Glutamatergic neuron (in vitro differentiated cells): ENCODE results near the gene ZNF540. TPM values are rescaled to one million over a fixed set of nuclear protein-coding genes. Genes with fewer than 3 reads are reported as not detected.

Experiments
- DNase-seq: peaks from one replicate; pipeline ENCODE4 v3.0.0; 2022
- H3K27ac Mint-ChIP-seq: one replicate; pipeline ENCODE4 v1.8.0; 2020; ENCODE audit warnings: mild to moderate bottlenecking, mixed read lengths, inconsistent platforms; ENCODE audit not compliant: unreplicated experiment
- H3K27me3 Mint-ChIP-seq: one replicate; pipeline ENCODE4 v1.8.0; 2020; ENCODE audit warnings: mild to moderate bottlenecking, moderate library complexity, mixed read lengths, inconsistent platforms; ENCODE audit not compliant: unreplicated experiment
- H3K36me3 Mint-ChIP-seq: one replicate; pipeline ENCODE4 v1.8.0; 2020; ENCODE audit warnings: mild to moderate bottlenecking, mixed read lengths, inconsistent platforms; ENCODE audit not compliant: unreplicated experiment
- H3K4me1 Mint-ChIP-seq: one replicate; pipeline ENCODE4 v1.8.0; 2020; ENCODE audit warnings: mild to moderate bottlenecking, low read depth, mixed read lengths, inconsistent platforms; ENCODE audit not compliant: unreplicated experiment
- H3K4me3 Mint-ChIP-seq: one replicate; pipeline ENCODE4 v1.8.0; 2020; ENCODE audit warnings: mild to moderate bottlenecking, mixed read lengths, inconsistent platforms; ENCODE audit not compliant: unreplicated experiment
- H3K9me3 Mint-ChIP-seq: one replicate; pipeline ENCODE4 v1.8.0; 2020; ENCODE audit warnings: mild to moderate bottlenecking, moderate library complexity, mixed read lengths, inconsistent platforms; ENCODE audit not compliant: unreplicated experiment
- CTCF ChIP-seq: fragments of 200-600 bp; sonication (generic); IDR thresholded peaks from one replicate; pipeline ENCODE4 v1.5.0; 2021; ENCODE audit not compliant: partially characterized antibody, unreplicated experiment
- long read RNA-seq: library from polyadenylated mRNA; unstranded; transcript quantifications from one replicate; pipeline ENCODE4 v2.0.0, GENCODE V29; 2020; ENCODE audit not compliant: unreplicated experiment
- total RNA-seq: library from RNA; stranded (reverse); fragmentation: NEBNext Ultra II Directional; extraction: Animal tissue kit (Norgen Biotek cat#: 25700); gene quantifications from one replicate; pipeline ENCODE4 v1.2.1, GENCODE V29; 2021; ENCODE audit not compliant: unreplicated experiment

ZNF540 gene
- 2.7 TPM for total RNA-seq
- long read RNA-seq, partial matches to known transcripts: 0 of 2 reads
- long read RNA-seq, other reads (novel, unspliced or antisense): 1 of 2 reads

DNA sequence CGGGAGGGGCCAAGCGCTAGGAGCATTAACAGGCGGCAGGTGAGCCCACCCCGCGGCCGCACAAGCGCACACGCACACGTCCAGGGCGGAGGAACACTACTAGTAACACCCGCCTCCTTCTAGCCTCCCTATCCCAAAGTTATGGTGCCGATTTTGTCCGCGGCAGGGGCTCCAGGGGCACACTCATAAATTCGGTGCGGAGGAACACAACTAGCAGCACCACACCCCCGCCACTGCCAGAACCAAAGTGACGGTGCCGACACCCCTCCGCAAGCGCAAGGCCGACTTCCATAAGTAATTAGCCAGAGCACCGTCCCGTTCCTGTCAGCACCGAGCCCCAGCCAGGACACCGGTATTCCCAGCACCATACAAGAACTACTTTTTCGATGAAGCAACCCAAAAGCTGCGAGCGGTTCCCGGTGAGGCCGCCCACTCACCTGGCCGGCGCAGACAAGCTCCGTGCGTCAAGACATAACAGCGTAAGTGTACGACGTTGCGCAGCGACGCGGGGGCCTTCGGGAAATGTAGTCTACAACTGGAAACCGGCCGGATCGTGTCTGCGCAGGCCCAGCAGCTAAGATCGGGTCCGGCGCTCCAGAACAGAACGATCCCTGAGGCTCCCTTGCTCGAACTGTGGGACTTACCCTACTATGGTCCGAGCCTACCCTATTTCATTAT, at the start of gene ZNF540, which contains the start of gene ZNF571:
ZNF540 (plus strand) TSS at position 573 of the 678 bp plus-strand sequence. CDS start 3,572 bp downstream, outside the sequence.
ZNF571 (minus strand) TSS at position 489 of the 678 bp plus-strand sequence. CDS start 8,116 bp downstream, outside the sequence.
- Mint-ChIP-seq H3K9me3 (peaks cover 15% of the 10 kb centered on the region), H3K27me3 (peaks cover 10% of the 10 kb centered on the region), H3K4me3 (peak within 1 kb of the TSS; percentile 98), H3K36me3 (peaks cover 3% of the 10 kb centered on the region), H3K27ac (peak within 1 kb of the TSS; percentile 76), H3K4me1 (peaks cover 5% of the 10 kb centered on the region)
- DNase-seq: peak; percentile 91
- no peak for TF ChIP-seq CTCF

DNA sequence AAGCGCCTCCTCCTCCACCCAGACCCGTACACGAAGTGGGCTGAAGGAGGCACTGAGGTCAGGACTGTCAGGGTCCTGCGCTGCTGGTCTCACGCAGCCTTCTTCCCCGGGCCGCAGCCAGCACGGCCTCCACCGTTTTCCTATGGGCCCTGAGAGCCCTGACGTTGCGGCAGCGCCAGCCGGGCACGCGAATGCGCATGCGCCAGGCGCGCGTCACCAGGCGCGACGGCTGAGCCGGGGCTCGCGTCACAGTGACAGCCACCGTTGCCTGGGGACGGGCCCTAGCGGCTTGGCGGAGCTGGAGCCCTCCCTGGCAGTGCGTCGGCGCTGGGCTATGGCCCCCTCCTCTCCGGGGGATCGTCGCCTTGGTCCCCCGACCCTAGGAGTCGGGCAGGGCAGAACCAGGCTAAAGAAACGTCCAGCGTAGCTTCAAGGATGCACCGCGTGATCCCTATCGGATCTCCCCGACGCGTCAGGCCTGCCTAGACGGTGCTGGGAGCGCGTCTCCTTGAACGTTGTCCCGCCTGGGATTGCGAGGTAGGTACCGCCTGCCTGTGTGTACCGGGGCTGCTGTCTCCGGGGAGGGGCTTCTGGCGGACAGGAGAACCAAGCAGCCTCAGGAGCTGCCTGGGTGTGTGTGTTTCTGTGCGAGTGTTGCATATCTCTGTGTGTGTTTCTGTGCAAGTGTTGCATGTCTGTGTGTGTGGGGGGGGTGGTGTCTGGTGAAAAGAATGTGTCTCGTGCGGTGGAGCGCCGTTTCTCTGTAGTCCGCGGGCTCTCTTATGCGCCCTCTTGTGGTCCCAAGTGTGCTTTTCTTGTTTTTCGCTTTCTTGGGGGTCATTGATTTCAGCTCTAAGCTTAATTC, 43.3 kb upstream of the ZNF540 start:
- Mint-ChIP-seq H3K36me3 (peaks cover 47% of the 10 kb centered on the region), H3K4me1 (no peaks in the 10 kb centered on the region), H3K27ac (peak overlapping the region; percentile 77), H3K9me3 (peaks cover 30% of the 10 kb centered on the region), H3K27me3 (peaks cover 7% of the 10 kb centered on the region), H3K4me3 (peak overlapping the region; percentile 87)
- no peak for TF ChIP-seq CTCF
- peak; percentile 51 for DNase-seq

DNA sequence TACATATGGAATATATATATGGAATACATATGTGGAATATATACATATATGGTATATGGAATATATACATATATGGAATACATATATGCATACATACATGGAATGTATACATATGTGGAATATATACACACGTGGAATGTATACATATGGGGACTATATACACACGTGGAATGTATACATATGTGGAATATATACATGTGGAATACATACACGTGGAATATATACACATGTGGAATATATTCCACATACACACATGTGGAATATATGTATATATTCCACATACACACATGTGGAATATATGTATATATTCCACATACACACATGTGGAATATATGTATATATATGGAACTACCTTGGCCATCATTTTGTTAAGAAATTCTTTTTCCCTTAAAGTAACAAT, 31.2 kb upstream of the ZNF540 start:
- no peaks in the 10 kb centered on the region for H3K4me1 Mint-ChIP-seq
- H3K36me3 Mint-ChIP-seq: peaks cover 68% of the 10 kb centered on the region
- no peaks in the 10 kb centered on the region for H3K27me3 Mint-ChIP-seq
- H3K4me3 Mint-ChIP-seq: no peak overlapping the region
- H3K27ac Mint-ChIP-seq: no peak overlapping the region
- no peak for TF ChIP-seq CTCF
- H3K9me3 Mint-ChIP-seq: peaks cover 11% of the 10 kb centered on the region
- DNase-seq: no peak

- Mint-ChIP-seq H3K4me1 (no peaks in the 10 kb centered on the region), H3K9me3 (peaks cover 12% of the 10 kb centered on the region), H3K27me3 (no peaks in the 10 kb centered on the region), H3K27ac (no peak overlapping the region), H3K4me3 (no peak overlapping the region), H3K36me3 (peaks cover 66% of the 10 kb centered on the region)
- no peak for TF ChIP-seq CTCF
- DNase-seq: no peak
Observed at GRCh38 chr19:37564624-37565369, 29.9 kb upstream of the ZNF540 start.
